HG03378 (cell line): ENCODE results near the gene PROK1.
"Not testable (repeated sequence)": the region's sequence is repeated elsewhere in the genome, so short reads cannot be mapped to it uniquely, and the experiment has no call there.

ENCODE experiments used
- ATAC-seq: cut with Tn5 transposase; IDR thresholded peaks from one replicate; pipeline ENCODE4 v1.9.1; 2021; ENCODE audit warnings: mild to moderate bottlenecking, moderate library complexity; ENCODE audit not compliant: unreplicated experiment

The PROK1 gene

DNA sequence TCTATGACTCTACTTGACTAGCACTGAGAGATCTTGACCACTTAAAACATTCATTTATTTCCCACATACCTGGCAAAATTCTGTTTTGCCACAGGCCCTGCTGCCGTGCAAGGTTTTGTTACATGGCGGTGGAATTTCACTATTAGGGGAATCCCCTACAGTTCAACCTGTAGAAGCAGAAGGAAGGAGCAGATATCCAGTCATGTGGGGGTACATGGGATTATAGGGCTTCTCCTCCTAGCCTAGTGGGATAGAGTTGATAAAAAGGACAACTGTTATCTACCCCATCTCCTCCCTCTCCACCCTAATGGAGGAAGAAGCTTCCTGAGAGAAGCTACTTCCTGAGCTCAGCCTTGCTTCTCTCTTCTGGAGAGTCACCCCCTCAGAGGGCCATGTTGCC is 17.7 kb upstream of the PROK1 start:
- ATAC-seq, result no peak

DNA sequence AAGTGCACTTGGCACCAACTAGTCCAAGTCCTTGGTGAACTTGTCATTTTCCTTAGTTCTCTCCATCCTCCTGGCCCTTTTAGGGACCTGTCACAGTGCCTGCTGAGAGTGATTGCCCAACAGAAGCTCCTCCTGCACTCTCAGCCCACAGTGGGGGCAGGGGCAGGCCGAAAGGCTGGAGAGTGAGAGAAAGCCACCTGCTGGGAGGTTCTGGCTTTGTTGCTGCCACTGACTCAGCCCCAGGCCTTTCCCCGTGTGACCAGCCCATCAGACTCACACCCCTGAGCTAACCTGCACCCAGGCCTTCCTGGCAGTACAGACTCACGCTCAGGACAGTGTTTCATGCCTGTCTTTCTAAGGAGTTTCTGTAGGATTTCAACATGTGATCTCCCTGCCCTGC is 17.1 kb upstream of the PROK1 start:
- ATAC-seq, result no peak

GRCh38 chr1:110434946-110435345 is 16.0 kb upstream of the PROK1 start:
- no peak for ATAC-seq

DNA sequence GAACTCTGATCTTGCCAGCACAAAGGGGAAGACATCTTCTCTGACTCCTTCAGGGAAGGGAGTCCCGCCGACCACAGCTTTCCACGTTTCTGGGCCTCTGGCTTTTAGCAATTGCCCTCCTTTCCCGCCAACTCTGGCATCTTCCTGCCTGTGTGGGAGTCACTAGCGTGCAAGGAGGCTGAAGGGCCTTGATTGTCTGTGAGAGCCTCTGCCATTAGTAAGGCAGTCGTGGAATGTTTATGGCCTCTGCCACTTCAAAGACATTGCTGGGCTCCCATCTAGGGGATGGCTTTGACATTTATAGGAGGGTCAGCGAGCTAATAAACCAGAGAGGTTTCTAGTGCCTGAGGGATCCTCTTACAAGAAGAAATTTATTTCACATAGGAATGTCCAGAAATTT is 14.3 kb upstream of the PROK1 start:
- no peak for ATAC-seq

DNA sequence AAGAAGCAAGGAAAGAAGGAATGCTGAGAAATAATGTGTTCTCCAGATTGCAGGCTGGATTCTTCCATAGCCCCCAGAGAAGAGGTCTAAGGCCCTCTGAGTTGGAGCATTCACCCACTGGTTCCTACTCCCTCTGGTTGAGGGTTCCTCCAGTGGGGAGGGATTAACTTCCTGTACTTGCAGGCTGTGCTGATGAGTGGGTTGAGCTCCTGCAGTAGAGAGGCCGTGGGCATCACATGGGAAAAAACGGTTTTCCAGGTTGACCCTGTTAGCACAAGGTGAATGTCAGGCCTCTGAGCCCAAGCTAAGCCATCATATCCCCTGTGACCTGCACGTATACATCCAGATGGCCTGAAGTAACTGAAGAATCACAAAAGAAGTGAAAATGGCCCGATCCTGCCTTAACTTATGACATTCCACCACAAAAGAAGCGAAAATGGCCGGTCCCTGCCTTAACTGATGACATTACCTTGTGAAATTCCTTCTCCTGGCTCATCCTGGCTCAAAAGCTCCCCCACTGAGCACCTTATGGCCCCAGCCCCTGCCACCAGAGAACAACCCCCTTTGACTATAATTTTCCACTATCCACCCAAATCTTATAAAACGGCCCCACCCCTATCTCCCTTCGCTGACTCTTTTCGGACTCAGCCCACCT is 13.2 kb upstream of the PROK1 start:
- ATAC-seq, result not testable (repeated sequence)

DNA sequence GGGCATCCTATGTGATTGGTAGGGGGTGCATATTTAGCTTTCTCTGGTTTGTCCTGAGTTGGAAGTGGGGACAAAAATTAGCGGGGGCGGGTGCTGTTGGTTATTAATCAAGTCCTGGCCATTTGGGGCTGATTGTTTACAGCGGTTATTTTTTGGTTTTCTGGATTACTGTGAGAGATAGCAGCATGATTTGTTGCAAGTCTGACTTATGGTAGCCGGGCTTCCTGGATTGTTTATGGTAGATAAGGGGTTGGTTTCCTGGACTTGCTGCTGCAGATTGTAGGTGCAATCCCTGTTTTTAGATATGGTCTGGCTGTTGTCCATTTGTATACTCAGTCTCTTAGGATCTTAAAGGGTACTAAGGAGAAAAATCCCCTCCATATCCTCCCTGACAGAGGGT is 12.1 kb upstream of the PROK1 start:
- ATAC-seq, result no peak

GRCh38 chr1:110439873-110440272 is 11.1 kb upstream of the PROK1 start:
- ATAC-seq, result not testable (repeated sequence)

DNA sequence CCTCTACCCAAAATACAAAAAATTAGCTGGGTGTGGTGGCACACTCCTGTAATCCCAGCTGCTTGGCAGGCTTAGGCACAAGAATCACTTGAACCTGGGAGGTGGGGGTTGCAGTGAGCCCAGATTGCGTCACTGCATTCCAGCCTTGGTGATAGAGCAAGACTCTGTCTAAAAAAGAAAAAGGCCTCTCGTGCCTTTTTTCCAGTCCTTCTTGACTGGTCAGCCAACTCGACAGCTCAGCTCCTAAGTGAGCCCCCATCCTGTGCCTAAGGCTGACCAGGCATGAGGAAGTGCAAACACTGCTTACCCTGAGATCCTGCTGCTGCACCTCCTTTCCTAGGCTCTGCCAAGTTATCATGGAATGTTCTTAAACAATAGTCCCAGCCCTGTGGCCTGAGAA is 10.1 kb upstream of the PROK1 start:
- ATAC-seq, result no peak

DNA sequence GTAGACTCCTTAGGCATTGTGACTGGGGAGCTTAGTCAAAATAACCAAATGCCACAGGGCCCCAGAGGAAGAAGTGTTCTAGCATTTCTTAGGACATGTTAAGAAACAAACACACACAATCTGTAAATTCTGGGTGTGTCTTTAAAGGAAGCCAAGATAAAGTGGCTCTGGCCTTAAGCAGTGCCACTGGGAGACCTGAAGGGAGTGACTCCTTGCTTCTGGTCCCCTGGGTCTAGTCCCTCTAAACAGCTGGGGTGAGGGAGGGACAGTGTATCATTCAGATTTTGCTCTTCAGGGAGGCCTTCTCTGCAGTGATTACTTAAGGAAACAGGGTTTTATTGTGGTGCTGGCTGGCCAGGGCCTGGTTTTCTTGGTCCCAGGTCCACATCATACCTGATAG is 9.1 kb upstream of the PROK1 start:
- no peak for ATAC-seq

- ATAC-seq, result no peak
Measured at GRCh38 chr1:110443451-110443850, 7.5 kb upstream of the PROK1 start.

GRCh38 chr1:110444561-110444960 is 6.4 kb upstream of the PROK1 start:
- ATAC-seq, result no peak

DNA sequence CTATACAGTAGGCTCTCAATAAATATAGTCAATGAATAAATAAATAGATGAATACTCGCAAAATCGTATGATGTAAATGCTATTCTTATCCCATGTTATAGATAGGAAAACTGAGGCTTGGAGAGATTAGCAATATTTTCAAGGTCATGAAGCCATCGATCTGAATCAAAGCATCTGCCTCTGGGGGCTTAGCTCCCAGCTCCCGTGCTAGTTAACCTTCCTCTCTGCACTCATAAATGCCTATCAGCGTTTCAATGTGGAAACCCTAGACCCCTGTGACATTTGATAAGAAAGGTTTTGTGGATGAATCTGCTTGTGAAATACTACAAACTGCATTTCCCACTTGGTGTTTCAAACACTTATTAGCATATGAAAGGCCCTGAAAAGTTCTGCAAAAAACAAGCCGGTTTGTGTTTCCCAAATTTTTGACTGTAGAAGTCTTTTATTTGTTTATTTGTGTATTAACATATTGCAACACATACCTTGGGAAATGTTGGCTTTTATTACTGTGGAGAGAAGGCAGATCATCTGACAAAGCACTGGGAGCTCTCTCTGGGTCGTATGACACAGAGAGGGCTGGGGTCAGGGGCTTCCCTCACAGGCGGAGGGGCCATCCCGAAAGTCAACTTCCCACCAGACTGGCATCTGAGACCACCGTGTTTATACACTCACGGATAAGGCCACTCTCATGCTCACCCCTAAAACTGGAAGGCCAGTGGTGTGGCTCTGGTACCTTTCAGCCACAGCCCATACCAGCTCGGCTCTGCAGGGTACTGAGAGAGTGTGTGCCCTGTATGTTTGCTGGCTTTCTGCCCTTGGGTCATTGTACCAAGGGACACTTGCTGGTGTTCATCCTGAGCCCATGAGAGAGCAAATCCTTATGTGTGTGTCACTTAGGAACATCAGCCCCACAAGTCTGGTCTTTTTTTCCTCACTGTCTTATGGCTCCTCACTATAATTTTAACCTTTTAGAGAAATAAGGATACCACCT is 993 bp upstream of the PROK1 start:
- ATAC-seq, result no peak

GRCh38 chr1:110452330-110452729 is 1.4 kb downstream of the PROK1 start:
- ATAC-seq, result no peak

GRCh38 chr1:110453829-110454228 is 2.9 kb downstream of the PROK1 start:
- no peak for ATAC-seq

DNA sequence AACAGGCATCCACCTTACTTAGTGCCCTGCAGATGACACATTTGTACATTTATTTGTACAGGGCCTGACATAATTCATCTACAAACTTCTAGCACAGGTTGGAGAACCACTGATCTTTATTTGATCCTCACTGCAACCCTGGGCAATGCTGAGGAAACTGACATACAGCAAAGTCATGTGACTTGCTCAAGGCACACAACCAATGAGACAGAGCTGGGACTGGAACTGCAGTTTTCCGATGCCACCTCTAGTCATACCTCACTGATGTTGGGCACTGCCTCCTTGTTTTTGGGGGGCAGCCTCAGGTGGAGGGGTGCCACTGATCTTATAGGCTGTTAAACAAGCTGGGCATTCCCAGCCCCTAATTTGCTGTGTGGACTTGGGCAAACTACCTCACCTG is 3.4 kb downstream of the PROK1 start:
- ATAC-seq, result no peak

GRCh38 chr1:110455151-110455550 is 4.2 kb downstream of the PROK1 start:
- ATAC-seq, result no peak

- ATAC-seq, result no peak
Measured at GRCh38 chr1:110457206-110457605, 6.3 kb downstream of the PROK1 start.

GRCh38 chr1:110460253-110461220 is 9.6 kb downstream of the PROK1 start:
- ATAC-seq, result no peak

DNA sequence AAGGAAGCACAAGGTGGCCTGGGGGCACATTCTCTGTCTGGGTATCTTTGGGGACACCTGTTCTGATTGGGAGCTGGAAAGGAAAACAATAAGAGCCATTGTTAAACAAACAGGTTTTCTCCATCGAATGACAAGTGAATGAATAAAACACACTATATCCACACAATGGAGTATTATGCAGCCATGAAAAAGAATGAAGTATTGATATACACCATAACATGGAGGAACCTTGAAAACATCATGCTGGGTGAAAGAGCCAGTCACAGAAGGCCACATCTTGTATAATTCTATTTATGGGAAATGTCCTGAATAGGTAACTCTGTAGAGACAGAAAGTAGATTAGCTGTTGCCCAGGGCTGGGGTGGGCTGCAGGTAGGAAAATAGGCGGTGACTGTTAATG is 11.1 kb downstream of the PROK1 start:
- no peak for ATAC-seq

- no peak for ATAC-seq
Measured at GRCh38 chr1:110462964-110463363, 12.0 kb downstream of the PROK1 start.

- ATAC-seq, result no peak
Measured at GRCh38 chr1:110463725-110464124, 12.8 kb downstream of the PROK1 start.
